ENCODE measurements around the gene NYAP2.

NYAP2 gene

GRCh38 chr2:225493420-225494099, 94.0 kb downstream of the NYAP2 start:
- POLR2A ChIA-PET: no interaction called here
- CTCF ChIA-PET: no interaction called here
- H3K4me3 ChIP-seq (ENCODE audit: low read depth, low read length): no peak overlapping the region
- DNase-seq (ENCODE audit: low read depth, low spot score): no peak
- no peak for TF ChIP-seq CTCF (IDR thresholded peaks at IDR 0.05; ENCODE audit: insufficient read depth, low read length, missing control alignments)

GRCh38 chr2:225494100-225494459, 94.6 kb downstream of the NYAP2 start:
- no peak for TF ChIP-seq CTCF (IDR thresholded peaks at IDR 0.05; ENCODE audit: insufficient read depth, low read length, missing control alignments)
- H3K4me3 ChIP-seq (ENCODE audit: low read depth, low read length): no peak overlapping the region
- ChIA-PET POLR2A (no interaction called here), CTCF (no interaction called here)
- DNase-seq (ENCODE audit: low read depth, low spot score): no peak

GRCh38 chr2:225495706-225496105, 96.2 kb downstream of the NYAP2 start:
- no peak for DNase-seq (ENCODE audit: low read depth, low spot score)
- ChIA-PET CTCF (no interaction called here), POLR2A (no interaction called here)
- no peak for TF ChIP-seq CTCF (IDR thresholded peaks at IDR 0.05; ENCODE audit: insufficient read depth, low read length, missing control alignments)
- no peak overlapping the region for H3K4me3 ChIP-seq (ENCODE audit: low read depth, low read length)

- no peak for DNase-seq (ENCODE audit: low read depth, low spot score)
- ChIA-PET CTCF (no interaction called here), POLR2A (no interaction called here)
- no peak for TF ChIP-seq CTCF (IDR thresholded peaks at IDR 0.05; ENCODE audit: insufficient read depth, low read length, missing control alignments)
- no peak overlapping the region for H3K4me3 ChIP-seq (ENCODE audit: low read depth, low read length)
Measured at GRCh38 chr2:225496568-225496967, 97.1 kb downstream of the NYAP2 start.

- POLR2A ChIA-PET: no interaction called here
- CTCF ChIA-PET: no interaction called here
- no peak for TF ChIP-seq CTCF (IDR thresholded peaks at IDR 0.05; ENCODE audit: insufficient read depth, low read length, missing control alignments)
- no peak overlapping the region for H3K4me3 ChIP-seq (ENCODE audit: low read depth, low read length)
- DNase-seq (ENCODE audit: low read depth, low spot score): no peak
Measured at GRCh38 chr2:225497166-225497565, 97.7 kb downstream of the NYAP2 start.

- no peak for TF ChIP-seq CTCF (IDR thresholded peaks at IDR 0.05; ENCODE audit: insufficient read depth, low read length, missing control alignments)
- H3K4me3 ChIP-seq (ENCODE audit: low read depth, low read length): no peak overlapping the region
- CTCF ChIA-PET: no interaction called here
- POLR2A ChIA-PET: no interaction called here
- DNase-seq (ENCODE audit: low read depth, low spot score): no peak
Measured at GRCh38 chr2:225501022-225501421, 101.5 kb downstream of the NYAP2 start.
